Activated T-helper 1 cell treated with anti-CD3 and anti-CD28 coated beads, Interleukin-2, amount 50 U/mL, for 16 hours (primary cell): Measurements from ENCODE around the gene SLC22A5.
"Not testable (repeated sequence)": the region's sequence is repeated elsewhere in the genome, so short reads cannot be mapped to it uniquely, and the experiment has no call there.

Source experiments
- DNase-seq, 2 donors: peaks; one replicate each; pipeline ENCODE4 v3.0.0-alpha.2; 2020; ENCODE audit warnings: low read depth in 1 of 2, low spot score in 1 of 2

SLC22A5 gene

GRCh38 chr5:132411304-132412013 is 41.9 kb downstream of the SLC22A5 start:
- no peak for DNase-seq

- no peak for DNase-seq
Measured at GRCh38 chr5:132413567-132413966, 44.1 kb downstream of the SLC22A5 start.

GRCh38 chr5:132414634-132415378 is 45.3 kb downstream of the SLC22A5 start:
- DNase-seq = no peak

GRCh38 chr5:132415516-132415915 is 46.0 kb downstream of the SLC22A5 start:
- DNase-seq = not testable (repeated sequence)

- no peak for DNase-seq
Measured at GRCh38 chr5:132416306-132417009, 46.9 kb downstream of the SLC22A5 start.

- DNase-seq = no peak
Measured at GRCh38 chr5:132417010-132417439, 47.5 kb downstream of the SLC22A5 start.

GRCh38 chr5:132417461-132417860 is 48.0 kb downstream of the SLC22A5 start:
- no peak for DNase-seq

- no peak for DNase-seq
Measured at GRCh38 chr5:132417889-132418485, 48.5 kb downstream of the SLC22A5 start.

GRCh38 chr5:132418881-132419280 is 49.4 kb downstream of the SLC22A5 start:
- DNase-seq = no peak

- peak in 1 of 2 donors; percentile 37 for DNase-seq
Measured at GRCh38 chr5:132419502-132420468, 50.3 kb downstream of the SLC22A5 start.

- DNase-seq = no peak
Measured at GRCh38 chr5:132420706-132421272, 51.3 kb downstream of the SLC22A5 start.

- DNase-seq = no peak
Measured at GRCh38 chr5:132421462-132421861, 52.0 kb downstream of the SLC22A5 start.

GRCh38 chr5:132422720-132423437 is 53.4 kb downstream of the SLC22A5 start:
- no peak for DNase-seq

- no peak for DNase-seq
Measured at GRCh38 chr5:132423438-132423898, 54.0 kb downstream of the SLC22A5 start.

GRCh38 chr5:132424167-132424880 is 54.8 kb downstream of the SLC22A5 start:
- DNase-seq = no peak

GRCh38 chr5:132425009-132425937 is 55.8 kb downstream of the SLC22A5 start:
- peak in 1 of 2 donors; percentile 57 for DNase-seq

GRCh38 chr5:132425975-132426524 is 56.5 kb downstream of the SLC22A5 start:
- no peak for DNase-seq
